Dermis blood vessel endothelial cell (primary cell): ENCODE data around the gene H19. TPM values are rescaled to one million over a fixed set of nuclear protein-coding genes. Genes with fewer than 3 reads are reported as not detected.

Experiments used
- DNase-seq: peaks from one replicate; pipeline ENCODE4 v3.0.0; 2010
- total RNA-seq: library from RNA; depleted of rRNA; stranded (reverse); fragments of >200 nt; gene quantifications from 2 replicates; pipeline ENCODE4 v1.2.3, GENCODE V29; 2014

H19 gene
- total RNA-seq, 1 donor from 2014 or later: 66.4 TPM

DNA sequence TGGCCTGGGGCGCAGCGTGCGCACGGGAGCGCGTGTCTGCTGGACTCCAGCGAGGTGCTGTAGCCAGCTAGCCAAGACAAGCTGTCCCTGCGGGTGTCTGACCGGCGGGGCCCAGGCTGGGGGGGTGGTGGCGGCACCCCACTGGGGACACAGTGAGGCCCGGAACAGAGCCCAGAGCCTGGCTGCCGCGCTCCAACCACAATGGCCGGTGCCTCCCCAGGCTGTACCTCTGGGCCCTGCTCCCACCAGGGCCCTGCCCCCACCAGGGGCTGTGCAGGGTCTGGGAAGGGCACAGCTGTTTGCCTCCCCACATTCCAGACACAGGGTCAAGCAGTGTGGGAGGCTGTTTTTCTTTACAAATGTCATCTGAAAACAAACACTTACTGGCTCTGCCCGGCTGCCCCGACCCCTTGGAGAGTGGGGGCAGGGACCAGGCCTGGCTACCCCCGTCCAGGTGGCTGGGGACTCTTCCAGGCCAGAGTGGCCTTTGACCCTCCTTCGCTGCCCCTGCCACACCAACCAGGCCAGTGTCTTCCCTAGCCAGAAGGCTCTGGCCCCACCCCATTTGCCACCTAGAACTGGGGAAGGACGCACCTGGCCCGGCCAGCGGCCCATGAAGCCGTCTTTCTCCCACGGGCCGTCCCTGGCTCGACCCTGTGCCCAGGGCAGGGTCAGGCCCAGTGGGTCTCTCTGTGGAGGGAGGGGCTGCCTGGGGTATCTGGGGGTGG lies 14.6 kb downstream of the H19 start:
- DNase-seq: no peak

DNA sequence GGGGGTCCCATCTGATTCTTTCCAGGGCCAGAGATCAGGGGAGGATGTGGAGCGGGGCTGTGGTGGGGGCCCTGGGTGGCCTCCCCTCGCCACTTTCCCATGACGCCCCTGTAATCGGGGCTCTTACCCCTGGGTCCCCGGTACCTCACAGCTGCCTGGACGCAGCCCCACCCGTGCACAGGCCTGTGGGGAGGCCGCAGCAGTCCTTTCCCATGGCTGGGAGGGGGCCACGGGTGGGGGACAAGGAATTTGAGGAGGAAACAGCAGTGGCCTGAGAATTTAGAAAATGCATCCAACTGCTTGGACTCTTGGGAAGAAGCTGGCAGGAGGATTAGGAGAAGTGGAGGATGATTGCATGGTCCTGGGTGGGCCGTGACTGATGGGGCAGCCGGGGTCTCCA lies 18.0 kb downstream of the H19 start:
- no peak for DNase-seq

DNA sequence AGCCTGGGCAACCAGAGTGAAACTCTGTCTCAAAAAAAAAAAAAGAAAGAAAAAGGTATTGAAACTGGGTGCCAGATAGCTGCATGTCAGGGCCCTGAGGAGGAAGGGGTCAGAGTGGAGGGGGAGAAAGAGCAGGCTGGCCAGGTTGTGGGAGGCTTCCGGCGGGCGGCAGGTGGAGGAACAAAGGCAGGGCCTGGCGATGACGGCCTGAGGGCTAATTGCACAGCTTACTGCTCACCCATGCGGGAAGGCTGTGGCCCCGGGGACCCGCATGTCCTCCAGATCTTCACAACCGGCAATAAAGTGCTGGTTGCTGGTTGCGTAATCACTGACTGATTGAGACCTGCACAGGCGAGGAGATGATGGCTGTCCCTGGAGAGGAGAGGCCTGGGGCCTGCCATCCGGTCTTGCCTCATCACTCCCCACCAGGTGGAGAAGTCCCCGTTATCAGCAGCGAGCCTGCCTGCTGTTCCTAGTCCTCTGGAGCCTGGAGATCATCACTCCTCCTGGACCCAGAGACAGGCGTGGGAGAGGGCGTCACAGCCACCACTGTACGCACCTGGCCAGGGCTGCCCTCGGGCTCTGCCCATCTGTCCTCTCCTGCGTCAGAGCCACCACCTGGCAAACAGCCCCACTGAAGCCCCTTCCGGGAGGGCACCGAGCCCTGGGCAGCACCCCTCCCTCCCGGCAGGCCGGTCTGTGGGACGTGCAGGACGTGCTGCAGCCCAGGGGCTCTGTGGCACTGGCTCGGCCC lies 18.7 kb downstream of the H19 start:
- no peak for DNase-seq

DNA sequence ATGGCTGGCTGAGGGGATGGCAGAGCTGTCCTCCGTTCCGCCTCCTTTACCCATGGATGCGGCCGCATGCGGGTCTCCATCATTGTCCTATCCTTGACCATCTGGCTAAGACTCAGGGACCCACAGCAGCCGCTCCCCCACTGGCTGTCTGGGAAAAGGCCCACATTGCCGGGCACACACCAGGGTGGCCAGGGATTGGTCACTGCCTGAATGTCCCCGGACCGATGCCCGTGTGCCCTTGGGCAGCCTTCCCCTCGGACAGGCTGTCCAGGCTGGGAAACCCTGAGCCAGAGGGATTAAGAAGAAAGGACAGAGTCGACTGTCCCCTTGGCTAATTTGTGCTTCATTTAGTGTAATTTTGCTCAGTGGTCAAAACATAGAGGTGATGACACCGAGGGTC lies 22.5 kb downstream of the H19 start:
- DNase-seq: no peak

DNA sequence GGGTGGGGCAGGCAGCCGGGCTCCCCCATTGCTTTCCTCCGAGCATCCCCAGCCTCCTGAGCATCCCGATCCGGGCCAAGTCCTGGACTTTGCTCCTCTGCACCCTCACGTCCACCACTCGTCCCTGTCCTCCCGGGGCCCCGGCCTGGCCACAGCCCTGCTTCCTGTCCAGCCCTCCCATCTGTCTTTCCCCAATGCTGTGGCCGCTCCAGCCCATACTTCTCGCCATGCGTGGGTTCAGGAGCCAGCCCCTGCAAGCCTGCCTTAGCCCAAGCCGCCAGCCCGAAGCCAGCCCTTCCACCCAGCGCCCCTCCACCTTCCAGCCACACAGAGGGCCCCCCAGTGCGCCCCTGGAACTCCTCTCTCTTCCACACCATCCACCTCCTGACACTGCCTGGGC lies 26.7 kb downstream of the H19 start:
- DNase-seq: no peak

DNA sequence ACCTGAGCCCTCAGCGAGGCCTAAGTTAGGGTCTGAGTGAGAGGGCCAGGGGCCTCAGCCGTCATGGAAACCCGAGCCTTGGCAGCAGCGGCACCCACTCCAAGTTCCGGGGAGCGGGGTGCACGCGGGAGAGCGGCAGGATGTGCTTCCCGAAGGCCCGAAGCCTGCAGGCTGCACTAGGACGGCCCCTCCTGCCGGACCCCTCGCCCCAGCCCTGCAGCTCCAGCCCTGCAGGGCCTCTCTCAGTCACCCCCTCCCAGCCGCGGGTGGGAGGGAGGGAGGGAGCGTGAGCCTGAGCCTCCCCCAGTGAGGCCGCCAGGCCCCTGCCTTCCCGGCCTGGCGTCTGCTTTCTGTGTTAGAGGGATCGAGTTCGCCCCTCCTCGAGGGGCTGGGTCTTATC lies 27.9 kb downstream of the H19 start:
- DNase-seq: no peak

DNA sequence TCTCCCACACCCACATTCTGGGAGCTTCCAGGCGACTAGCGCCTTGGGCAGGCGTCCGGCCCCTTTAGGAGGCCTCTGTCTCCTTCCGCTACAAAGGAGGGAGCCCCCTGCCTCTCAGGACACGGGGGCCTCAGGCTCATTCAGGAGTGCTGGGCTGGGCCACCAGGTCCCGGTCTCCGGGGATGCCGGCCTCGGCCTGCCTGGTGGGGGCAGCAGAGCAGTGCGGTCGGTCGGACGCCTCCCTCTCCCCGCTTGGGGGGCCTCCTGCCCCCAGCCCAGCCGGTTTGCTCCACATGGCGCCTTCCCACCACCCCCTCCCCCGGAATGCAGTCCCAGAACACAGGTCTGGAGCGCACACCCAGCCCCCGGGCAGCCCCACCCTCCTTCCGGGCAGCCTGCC lies 28.6 kb downstream of the H19 start:
- DNase-seq: no peak

DNA sequence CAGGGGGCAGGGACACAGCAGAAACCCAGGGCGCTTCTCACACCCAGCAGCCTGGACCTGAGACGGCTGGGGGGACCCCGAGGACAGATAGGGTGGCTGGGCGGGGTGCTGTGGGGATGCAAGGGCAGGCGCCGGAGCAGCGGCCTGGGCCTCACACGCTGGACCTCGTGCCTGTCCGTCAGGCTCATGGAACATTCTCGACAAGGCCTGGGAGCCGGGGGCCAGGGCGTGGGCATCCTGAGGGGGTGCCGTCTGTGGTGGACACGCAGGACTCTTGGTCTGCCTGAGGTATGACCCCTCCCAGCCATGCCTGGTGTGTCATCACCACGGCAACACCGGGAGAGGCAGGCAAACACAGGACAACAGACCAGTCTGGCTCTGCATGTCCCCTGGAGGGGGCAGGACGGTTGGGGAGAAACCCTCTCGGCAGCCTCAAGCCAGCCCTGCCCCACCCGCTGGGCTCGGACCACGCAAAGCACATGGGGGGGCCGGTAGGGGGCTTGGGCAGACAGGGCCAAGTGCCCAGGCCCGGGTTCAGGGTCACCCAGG lies 29.1 kb downstream of the H19 start:
- DNase-seq: no peak

DNA sequence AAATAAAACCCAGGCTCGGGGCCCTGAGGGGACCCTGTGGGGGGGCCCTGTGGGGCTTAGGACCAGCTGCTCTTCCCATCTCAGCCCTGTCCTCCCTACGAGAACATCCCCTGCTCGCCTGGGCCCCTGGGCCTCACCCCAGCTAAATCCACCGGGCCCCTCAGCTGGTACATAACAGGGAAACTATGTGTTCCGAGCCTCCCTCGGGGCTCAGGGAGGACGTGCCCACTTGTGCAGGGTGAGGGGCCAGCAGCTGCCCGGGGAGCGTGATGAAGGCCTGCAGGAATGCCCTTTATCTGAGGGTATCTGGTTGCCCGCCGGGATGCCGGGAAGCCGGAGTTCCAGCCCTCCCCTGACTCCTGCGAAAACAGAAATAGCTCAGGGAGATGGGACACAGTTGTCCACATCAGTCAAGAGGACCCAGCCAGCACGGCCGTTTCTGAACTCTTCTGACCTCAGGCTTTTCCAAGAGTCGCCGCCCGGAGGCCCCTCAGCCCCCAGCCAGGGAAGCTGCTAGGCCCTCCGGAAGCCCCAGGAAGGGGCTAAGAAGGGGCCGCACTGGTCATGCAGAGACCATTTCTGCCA lies 29.9 kb downstream of the H19 start:
- DNase-seq: no peak

DNA sequence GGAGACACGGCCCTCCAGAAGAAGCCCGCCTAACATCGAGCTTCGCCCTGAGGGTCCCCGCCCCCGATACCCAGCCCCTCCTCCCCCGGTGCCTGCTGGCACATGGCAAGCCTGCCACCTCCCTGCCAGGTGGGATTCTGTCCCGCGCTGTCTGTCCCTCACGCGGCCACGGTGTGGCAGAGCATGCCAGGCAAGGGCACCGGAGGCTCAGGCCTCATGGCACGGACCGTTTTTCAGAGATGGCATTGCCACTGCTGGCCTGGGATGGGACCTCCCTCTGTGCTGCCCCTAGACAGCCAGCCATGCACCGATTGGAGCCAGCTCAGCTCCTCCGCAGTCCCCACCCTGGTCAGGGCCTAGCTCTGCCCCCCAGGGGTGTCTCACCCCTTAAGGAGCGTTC lies 31.1 kb downstream of the H19 start:
- DNase-seq: no peak

DNA sequence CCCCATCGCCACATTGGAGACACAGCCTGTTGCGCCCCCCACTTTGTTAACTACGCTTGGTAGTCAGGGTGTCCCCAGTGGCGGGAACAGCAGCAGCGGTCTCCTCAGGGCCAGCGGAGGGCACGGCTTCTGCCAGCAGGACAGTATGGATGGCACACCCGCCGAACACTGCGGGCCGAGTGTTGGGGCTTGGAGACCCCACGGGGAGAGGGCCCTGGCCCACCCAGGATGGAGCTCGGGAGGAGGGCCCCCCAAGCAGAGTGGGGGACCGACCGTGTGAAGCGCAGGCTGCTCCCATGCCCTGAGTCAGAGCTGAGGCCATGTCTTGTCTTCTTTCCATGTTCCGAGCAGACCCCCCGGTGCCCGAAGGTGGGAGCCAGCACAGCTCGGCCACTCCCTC lies 32.7 kb downstream of the H19 start:
- DNase-seq: no peak

DNA sequence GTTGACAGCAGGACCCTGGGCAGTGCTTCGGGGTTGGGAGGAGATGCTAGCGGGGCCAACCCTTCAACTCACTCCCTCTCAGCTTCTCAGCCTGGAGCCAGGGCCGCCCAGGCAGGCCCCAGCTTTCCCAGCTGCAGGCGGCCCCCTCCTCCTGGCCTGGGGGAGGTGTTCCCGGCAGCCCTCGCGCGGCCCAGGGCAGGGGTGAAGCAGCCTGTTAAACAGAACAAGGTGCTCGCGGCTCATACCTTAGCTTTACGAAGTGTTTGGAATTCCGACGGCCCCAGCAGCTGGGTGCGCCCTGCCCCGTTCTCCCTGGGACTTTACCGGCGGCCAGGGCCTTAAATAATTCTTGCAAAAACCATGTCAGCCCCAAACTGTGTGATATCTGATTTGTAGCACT lies 33.3 kb downstream of the H19 start:
- no peak for DNase-seq

DNA sequence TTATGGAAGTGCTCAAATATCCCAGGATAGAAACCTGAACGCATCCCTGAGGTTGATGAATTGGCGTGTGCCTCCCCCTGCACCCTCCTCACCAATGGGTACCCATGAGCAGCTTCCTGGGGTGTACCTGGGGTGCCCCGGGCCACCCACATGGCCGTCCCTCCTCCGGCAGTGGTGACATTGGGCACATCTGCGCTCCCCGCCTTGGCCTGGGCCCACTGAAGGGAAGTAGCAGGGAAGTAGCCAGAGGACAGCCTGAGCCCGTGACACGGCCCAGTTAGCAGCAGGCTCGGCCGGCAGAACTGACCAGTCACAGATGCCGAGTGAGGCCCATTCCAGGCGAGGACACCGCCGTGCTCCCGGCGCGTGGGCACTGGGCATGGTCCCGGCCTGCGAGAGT lies 33.8 kb downstream of the H19 start:
- DNase-seq: no peak

DNA sequence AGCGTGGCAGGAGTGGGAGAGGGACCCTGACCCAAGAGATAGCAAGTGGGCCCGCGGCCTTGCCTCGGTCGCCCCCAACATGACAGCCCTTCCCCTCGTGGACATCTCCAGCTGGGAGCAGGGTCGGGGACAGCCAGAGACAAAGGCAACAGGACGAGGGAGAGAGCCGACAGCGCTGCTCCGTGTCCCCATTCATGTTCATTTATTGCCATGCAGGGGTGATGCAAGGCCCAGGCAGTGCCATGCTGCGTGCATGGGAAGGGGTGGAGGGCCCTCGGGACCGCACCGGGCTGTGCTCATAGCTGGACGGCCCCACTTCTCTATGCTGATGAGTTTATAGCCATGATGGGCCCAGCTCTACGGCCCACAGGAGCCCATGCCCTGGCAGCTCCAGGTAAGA lies 37.9 kb downstream of the H19 start:
- DNase-seq: no peak

DNA sequence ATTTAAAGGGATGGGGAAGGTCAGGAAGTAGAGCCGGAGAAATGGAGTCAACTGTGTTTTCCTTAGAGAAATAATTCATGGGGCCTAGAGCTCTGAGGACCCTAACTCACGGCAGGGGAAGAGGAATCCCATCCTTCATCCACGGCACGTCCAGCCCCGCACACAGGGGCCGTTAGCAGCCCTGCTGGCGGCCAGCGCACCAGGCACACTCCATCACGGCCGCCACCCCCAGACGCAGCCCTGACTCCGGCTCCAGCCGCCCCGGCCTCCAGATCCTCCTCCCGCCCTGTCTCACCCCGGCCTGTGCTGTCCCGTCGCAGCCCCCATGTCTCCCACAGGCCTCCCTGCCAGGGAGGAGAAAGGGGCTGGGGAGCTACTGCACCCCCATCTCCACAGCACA lies 39.3 kb downstream of the H19 start:
- no peak for DNase-seq

DNA sequence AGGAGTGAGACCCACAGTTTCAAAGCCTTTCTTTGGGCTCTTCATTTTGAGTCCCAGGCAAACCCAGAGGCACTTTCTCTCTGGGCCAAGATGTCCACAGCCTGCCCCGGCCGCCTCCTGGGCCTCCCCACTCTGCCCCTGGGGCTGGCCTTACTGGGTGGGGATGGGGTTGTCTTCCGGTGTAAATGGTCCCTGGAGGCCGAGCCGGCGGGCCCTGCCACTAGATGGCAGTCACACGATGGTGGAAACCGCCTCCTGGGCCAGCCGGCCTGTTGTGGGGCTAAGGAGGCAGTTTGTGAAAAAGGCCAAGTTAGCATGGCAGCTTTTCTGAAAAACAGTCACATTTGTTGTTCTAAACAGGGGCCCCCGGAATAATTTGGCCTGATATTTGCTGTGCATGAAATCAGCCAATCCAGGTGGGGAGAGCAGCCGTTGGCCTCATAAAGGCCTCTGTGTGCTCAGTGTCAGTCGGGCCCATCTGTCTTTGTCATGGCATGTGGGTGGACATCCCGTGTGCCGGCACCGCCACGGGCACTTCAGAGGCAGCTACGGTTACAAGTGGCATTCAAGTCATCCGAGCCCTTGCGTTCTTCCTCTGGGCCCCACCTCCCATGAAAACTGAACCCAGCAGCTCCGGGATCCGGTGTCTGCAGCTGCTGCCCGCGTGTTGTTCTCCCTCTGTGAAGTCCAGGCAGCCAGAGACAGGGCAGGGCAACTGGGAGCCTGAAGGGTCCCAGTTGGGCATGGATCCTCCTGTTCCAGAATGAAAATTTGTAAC lies 44.0 kb downstream of the H19 start:
- peak; percentile 14 for DNase-seq

DNA sequence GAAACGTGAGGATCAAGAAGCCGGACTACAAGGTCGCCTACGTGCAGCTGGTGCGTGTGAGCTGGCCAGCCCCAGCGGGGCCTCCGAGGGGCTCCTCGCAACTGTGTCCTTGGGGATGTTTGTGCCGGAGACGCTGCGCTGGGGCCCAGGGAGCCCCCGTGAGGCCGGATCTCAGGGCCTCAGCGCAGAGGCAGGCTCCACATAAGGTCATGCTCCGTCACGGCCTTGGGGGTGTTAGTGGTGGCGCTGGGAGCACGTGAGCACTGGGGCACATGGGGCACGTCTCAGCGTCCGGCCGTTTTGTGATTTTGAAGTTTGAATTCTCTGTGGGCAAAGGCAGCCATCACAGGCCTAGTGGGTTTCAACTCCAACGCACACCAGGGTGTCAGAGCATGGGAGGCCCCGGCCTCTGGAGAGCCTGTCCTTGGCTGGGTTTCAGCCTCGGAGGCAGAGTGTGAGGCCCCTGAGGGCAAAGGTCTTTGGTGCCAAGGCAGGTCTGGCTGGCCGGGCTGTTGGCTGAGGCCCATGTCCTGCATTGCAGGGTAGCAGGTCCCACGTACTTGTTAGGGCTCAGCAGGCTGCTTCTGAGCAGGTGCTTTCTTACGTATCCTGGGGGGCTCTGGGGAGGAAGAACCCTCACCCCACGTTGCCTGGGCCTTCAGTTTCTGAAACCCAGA lies 44.7 kb downstream of the H19 start:
- no peak for DNase-seq

DNA sequence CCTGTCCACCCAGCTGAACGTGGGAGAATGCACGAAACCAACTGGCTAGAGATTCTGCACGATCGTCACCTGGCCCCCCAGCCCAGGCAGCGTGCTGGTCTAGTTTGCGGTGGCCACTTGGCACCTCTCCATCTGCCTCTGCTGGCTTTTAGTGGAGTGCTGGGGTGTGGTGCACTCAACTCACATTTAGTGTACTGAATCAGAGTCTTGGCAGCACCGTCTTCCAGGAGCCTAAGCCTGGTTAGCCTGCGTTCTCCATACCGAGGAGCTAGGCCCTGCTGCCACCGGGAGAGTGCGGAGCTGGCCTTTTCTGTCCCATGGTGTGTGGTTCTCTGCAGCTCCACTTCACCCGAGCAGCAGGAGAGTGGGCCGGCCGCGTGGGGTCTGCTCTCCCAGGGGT lies 47.7 kb downstream of the H19 start:
- no peak for DNase-seq

DNA sequence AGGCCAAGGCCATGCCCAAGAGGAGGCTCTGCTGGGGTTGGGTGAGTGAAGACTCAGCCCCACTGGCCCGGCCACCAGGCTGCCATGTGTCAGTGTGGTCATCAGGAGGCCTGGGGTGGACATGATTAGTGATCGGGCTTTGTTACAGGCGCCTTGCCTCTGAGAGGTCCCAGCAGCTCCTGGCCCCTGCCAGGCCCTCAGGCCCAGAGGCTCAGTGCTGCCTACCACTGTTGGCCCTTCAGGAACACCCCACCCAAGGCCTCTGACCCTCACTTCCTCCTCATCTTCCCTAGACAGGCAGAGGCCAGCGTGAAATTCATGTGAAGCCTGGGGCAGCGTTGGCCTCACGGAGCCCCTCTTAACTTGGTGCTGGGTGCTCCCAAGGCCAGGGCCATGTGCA lies 48.3 kb downstream of the H19 start:
- no peak for DNase-seq

DNA sequence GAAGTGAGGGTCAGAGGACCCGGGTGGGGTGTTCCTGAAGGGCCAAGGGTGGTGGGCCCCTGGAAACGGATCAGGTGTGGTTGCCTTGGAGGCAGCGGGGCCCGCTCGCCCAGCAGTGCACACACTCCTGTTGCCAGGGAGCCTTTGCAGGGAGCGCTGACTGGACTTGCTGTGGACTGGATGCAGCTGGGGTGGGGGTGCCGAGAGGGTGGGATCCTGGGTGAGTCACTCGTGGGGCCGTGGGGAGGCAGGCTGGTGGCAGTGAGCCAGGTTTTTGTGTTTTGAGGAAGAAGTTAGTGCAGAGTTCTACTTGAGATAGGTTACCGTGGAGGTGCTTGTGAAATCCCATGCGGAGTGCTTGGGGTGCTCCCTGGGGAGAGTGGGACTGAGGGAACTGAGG lies 49.3 kb downstream of the H19 start:
- DNase-seq: no peak

DNA sequence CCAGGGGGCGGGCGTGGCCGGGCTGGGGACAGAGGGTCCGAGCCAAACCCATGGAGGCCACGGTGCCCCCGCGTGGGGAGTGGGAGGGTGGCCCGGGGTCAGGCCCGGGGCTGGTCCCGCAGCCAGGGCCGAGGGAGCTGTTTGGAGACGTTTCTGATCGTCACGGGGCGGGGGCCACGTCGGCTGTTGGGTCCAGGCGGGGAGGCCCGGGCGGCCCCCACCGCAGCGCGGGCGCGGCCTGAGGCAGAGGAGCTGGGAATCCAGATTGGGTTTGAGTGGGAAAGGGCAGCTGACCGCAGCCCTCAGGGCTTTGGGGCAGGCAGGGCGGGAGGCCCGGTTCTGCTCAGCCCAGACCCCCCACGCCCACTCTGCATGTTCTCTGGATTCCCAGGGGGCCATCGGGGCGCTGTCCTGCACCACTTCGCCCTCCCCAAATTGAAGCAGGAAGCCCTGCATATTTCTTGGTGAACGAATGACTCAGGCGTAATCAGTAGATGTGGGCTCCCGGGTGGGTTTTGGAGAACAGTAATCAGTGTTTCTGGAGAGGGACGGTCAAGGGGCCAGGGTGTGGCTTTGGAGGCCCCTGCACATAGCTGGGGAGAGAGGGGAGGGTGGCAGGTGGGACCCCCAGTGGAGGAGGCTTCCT lies 49.9 kb downstream of the H19 start:
- DNase-seq: no peak
